Ishikawa (cell line): ENCODE measurements around the gene NAV2.

ENCODE experiments used
- CEBPB ChIP-seq: IDR thresholded peaks from 2 replicates; pipeline ENCODE4 v1.6.1; 2012
- CREB1 ChIP-seq: IDR thresholded peaks from 2 replicates; pipeline ENCODE4 v1.6.1; 2012; ENCODE audit warnings: low read depth
- EGR1 ChIP-seq: IDR thresholded peaks from 2 replicates; pipeline ENCODE4 v1.6.1; 2012
- EP300 ChIP-seq: IDR thresholded peaks from 2 replicates; pipeline ENCODE4 v1.6.1; 2012; ENCODE audit warnings: borderline replicate concordance
- RAD21 ChIP-seq: IDR thresholded peaks from 2 replicates; pipeline ENCODE4 v1.6.1; 2012; ENCODE audit warnings: low read depth
- REST ChIP-seq: IDR thresholded peaks from 2 replicates; pipeline ENCODE4 v1.6.1; 2012; ENCODE audit warnings: low read depth, mild to moderate bottlenecking
- TEAD4 ChIP-seq: IDR thresholded peaks from 2 replicates; pipeline ENCODE4 v1.6.1; 2012

- no peak for TF ChIP-seq EP300
- no peak for TF ChIP-seq RAD21
- no peak for TF ChIP-seq TEAD4
- no peak for TF ChIP-seq CEBPB
- TF ChIP-seq CREB1: no peak
- TF ChIP-seq REST: no peak
- no peak for TF ChIP-seq EGR1
These were observed 356.1 kb downstream of the NAV2 start for GRCh38 chr11:20068691-20069090.
